Activated naive CD4-positive, alpha-beta T cell treated with anti-CD3 and anti-CD28 coated beads, Interleukin-2, amount 10 ng/mL, durations not matched to agents 7 days and 5 days (primary cell): ENCODE results near the gene CRACDL.
A peak's percentile ranks its signal among the peaks of the same experiment; 100 is the strongest.
"Not testable (repeated sequence)": the region's sequence is repeated elsewhere in the genome, so short reads cannot be mapped to it uniquely, and the experiment has no call there.

Experiments used
- CTCF ChIA-PET: fragments of 350-600 bp; sonication (Branson Sonifier 250); formaldehyde crosslinking; loops from one replicate; lab custom pipeline; 2021; ENCODE audit warnings: antibody characterized with exemption; lab: Charles Lee
- DNase-seq: peaks from one replicate; pipeline ENCODE4 v3.0.0-alpha.2; 2020
- H3K27ac Mint-ChIP-seq: one replicate; pipeline ENCODE4 v1.8.0; 2021; ENCODE audit warnings: mild to moderate bottlenecking, moderate library complexity, mixed read lengths
- H3K27me3 Mint-ChIP-seq: one replicate; pipeline ENCODE4 v1.8.0; 2021; ENCODE audit warnings: mild to moderate bottlenecking, mixed read lengths
- H3K36me3 Mint-ChIP-seq: one replicate; pipeline ENCODE4 v1.8.0; 2021; ENCODE audit warnings: mixed read lengths
- H3K4me1 Mint-ChIP-seq: one replicate; pipeline ENCODE4 v1.8.0; 2021; ENCODE audit warnings: mixed read lengths
- H3K4me3 Mint-ChIP-seq: one replicate; pipeline ENCODE4 v1.8.0; 2021; ENCODE audit warnings: mild to moderate bottlenecking, moderate library complexity, mixed read lengths
- H3K9me3 Mint-ChIP-seq: one replicate; pipeline ENCODE4 v1.8.0; 2021; ENCODE audit warnings: mixed read lengths

The CRACDL gene

GRCh38 chr2:98893911-98894321 lies 42.1 kb downstream of the CRACDL start:
- H3K4me3 Mint-ChIP-seq, result no peak overlapping the region
- peak overlapping the region; percentile 45 for H3K27ac Mint-ChIP-seq
- H3K36me3 Mint-ChIP-seq, result no peaks in the 10 kb centered on the region
- peaks cover 30% of the 10 kb centered on the region for H3K27me3 Mint-ChIP-seq
- no peak for DNase-seq
- CTCF ChIA-PET, result no interaction called here
- no peaks in the 10 kb centered on the region for H3K4me1 Mint-ChIP-seq
- no peaks in the 10 kb centered on the region for H3K9me3 Mint-ChIP-seq

- Mint-ChIP-seq H3K9me3 (no peaks in the 10 kb centered on the region), H3K4me1 (no peaks in the 10 kb centered on the region), H3K36me3 (no peaks in the 10 kb centered on the region), H3K4me3 (no peak overlapping the region), H3K27ac (no peak overlapping the region), H3K27me3 (peaks cover 30% of the 10 kb centered on the region)
- no peak for DNase-seq
- CTCF ChIA-PET, result no interaction called here
Observed at GRCh38 chr2:98892871-98893270, 43.2 kb downstream of the CRACDL start.

GRCh38 chr2:98891591-98891990 lies 44.4 kb downstream of the CRACDL start:
- CTCF ChIA-PET, result no interaction called here

GRCh38 chr2:98886066-98886554 lies 49.9 kb downstream of the CRACDL start:
- Mint-ChIP-seq H3K4me3 (no peak overlapping the region), H3K9me3 (peaks cover 19% of the 10 kb centered on the region), H3K4me1 (no peaks in the 10 kb centered on the region), H3K27me3 (peaks cover 37% of the 10 kb centered on the region), H3K27ac (no peak overlapping the region), H3K36me3 (no peaks in the 10 kb centered on the region)
- CTCF ChIA-PET, result no interaction called here
- no peak for DNase-seq

More at GRCh38 chr2:98891591-98891990, 44.4 kb downstream of the CRACDL start:
- Mint-ChIP-seq H3K36me3 (no peaks in the 10 kb centered on the region), H3K4me3 (no peak overlapping the region), H3K27ac (no peak overlapping the region), H3K9me3 (peaks cover 8% of the 10 kb centered on the region), H3K27me3 (peaks cover 37% of the 10 kb centered on the region), H3K4me1 (no peaks in the 10 kb centered on the region)
- no peak for DNase-seq

- no peak overlapping the region for H3K27ac Mint-ChIP-seq
- H3K4me3 Mint-ChIP-seq, result no peak overlapping the region
- no peaks in the 10 kb centered on the region for H3K36me3 Mint-ChIP-seq
- no peaks in the 10 kb centered on the region for H3K4me1 Mint-ChIP-seq
- CTCF ChIA-PET, result no interaction called here
- peaks cover 19% of the 10 kb centered on the region for H3K9me3 Mint-ChIP-seq
- peaks cover 32% of the 10 kb centered on the region for H3K27me3 Mint-ChIP-seq
- DNase-seq, result no peak
Observed at GRCh38 chr2:98884658-98885057, 51.4 kb downstream of the CRACDL start.

GRCh38 chr2:98883780-98884211 lies 52.2 kb downstream of the CRACDL start:
- Mint-ChIP-seq H3K27me3 (peaks cover 28% of the 10 kb centered on the region), H3K4me3 (no peak overlapping the region), H3K27ac (no peak overlapping the region), H3K36me3 (no peaks in the 10 kb centered on the region), H3K9me3 (peaks cover 19% of the 10 kb centered on the region), H3K4me1 (no peaks in the 10 kb centered on the region)
- DNase-seq, result no peak
- CTCF ChIA-PET, result no interaction called here

- Mint-ChIP-seq H3K36me3 (no peaks in the 10 kb centered on the region), H3K9me3 (peaks cover 19% of the 10 kb centered on the region), H3K4me3 (no peak overlapping the region), H3K27me3 (peaks cover 27% of the 10 kb centered on the region), H3K4me1 (no peaks in the 10 kb centered on the region), H3K27ac (no peak overlapping the region)
- CTCF ChIA-PET, result no interaction called here
- DNase-seq, result no peak
Observed at GRCh38 chr2:98882971-98883779, 52.9 kb downstream of the CRACDL start.

GRCh38 chr2:98882368-98882767 lies 53.7 kb downstream of the CRACDL start:
- no peaks in the 10 kb centered on the region for H3K36me3 Mint-ChIP-seq
- no peaks in the 10 kb centered on the region for H3K4me1 Mint-ChIP-seq
- CTCF ChIA-PET, result no interaction called here
- peaks cover 22% of the 10 kb centered on the region for H3K27me3 Mint-ChIP-seq
- H3K9me3 Mint-ChIP-seq, result peaks cover 15% of the 10 kb centered on the region
- no peak overlapping the region for H3K4me3 Mint-ChIP-seq
- no peak for DNase-seq
- no peak overlapping the region for H3K27ac Mint-ChIP-seq

GRCh38 chr2:98881153-98881650 lies 54.8 kb downstream of the CRACDL start:
- Mint-ChIP-seq H3K4me3 (no peak overlapping the region), H3K4me1 (no peaks in the 10 kb centered on the region), H3K27me3 (peaks cover 19% of the 10 kb centered on the region), H3K27ac (no peak overlapping the region), H3K9me3 (peaks cover 7% of the 10 kb centered on the region), H3K36me3 (no peaks in the 10 kb centered on the region)
- no peak for DNase-seq
- CTCF ChIA-PET, result no interaction called here

GRCh38 chr2:98880266-98881152 lies 55.5 kb downstream of the CRACDL start:
- Mint-ChIP-seq H3K36me3 (no peaks in the 10 kb centered on the region), H3K27me3 (peaks cover 19% of the 10 kb centered on the region), H3K4me3 (no peak overlapping the region), H3K9me3 (peaks cover 4% of the 10 kb centered on the region), H3K27ac (no peak overlapping the region), H3K4me1 (no peaks in the 10 kb centered on the region)
- peak; percentile 16 for DNase-seq
- CTCF ChIA-PET, result no interaction called here

GRCh38 chr2:98877658-98878057 lies 58.4 kb downstream of the CRACDL start:
- not testable (repeated sequence) for H3K4me3 Mint-ChIP-seq, H3K36me3 Mint-ChIP-seq
- H3K27me3 Mint-ChIP-seq, result peaks cover 25% of the 10 kb centered on the region

GRCh38 chr2:98876741-98877140 lies 59.3 kb downstream of the CRACDL start:
- Mint-ChIP-seq H3K36me3 (no peaks in the 10 kb centered on the region), H3K27me3 (peaks cover 21% of the 10 kb centered on the region), H3K9me3 (no peaks in the 10 kb centered on the region), H3K4me1 (no peaks in the 10 kb centered on the region), H3K4me3 (no peak overlapping the region), H3K27ac (no peak overlapping the region)
- CTCF ChIA-PET, result no interaction called here
- no peak for DNase-seq

More at GRCh38 chr2:98877658-98878057, 58.4 kb downstream of the CRACDL start:
- H3K4me1 Mint-ChIP-seq, H3K27ac Mint-ChIP-seq, DNase-seq, CTCF ChIA-PET, H3K9me3 Mint-ChIP-seq: not testable (repeated sequence)

- Mint-ChIP-seq H3K4me3 (no peak overlapping the region), H3K4me1 (no peaks in the 10 kb centered on the region), H3K27ac (no peak overlapping the region), H3K36me3 (no peaks in the 10 kb centered on the region), H3K9me3 (no peaks in the 10 kb centered on the region), H3K27me3 (peaks cover 18% of the 10 kb centered on the region)
- CTCF ChIA-PET, result no interaction called here
- DNase-seq, result no peak
Observed at GRCh38 chr2:98875746-98876145, 60.3 kb downstream of the CRACDL start.

GRCh38 chr2:98875081-98875728 lies 60.8 kb downstream of the CRACDL start:
- Mint-ChIP-seq H3K4me3 (no peak overlapping the region), H3K4me1 (no peaks in the 10 kb centered on the region), H3K27me3 (peaks cover 18% of the 10 kb centered on the region), H3K27ac (no peak overlapping the region), H3K36me3 (no peaks in the 10 kb centered on the region), H3K9me3 (no peaks in the 10 kb centered on the region)
- CTCF ChIA-PET, result no interaction called here
- DNase-seq, result no peak
